T-helper 22 cell (primary cell): Measurements from ENCODE around the gene ADCYAP1R1.

Experiments
- DNase-seq: peaks from one replicate; pipeline ENCODE4 v3.0.0-alpha.2; 2020; ENCODE audit warnings: low read depth

The ADCYAP1R1 gene

DNA sequence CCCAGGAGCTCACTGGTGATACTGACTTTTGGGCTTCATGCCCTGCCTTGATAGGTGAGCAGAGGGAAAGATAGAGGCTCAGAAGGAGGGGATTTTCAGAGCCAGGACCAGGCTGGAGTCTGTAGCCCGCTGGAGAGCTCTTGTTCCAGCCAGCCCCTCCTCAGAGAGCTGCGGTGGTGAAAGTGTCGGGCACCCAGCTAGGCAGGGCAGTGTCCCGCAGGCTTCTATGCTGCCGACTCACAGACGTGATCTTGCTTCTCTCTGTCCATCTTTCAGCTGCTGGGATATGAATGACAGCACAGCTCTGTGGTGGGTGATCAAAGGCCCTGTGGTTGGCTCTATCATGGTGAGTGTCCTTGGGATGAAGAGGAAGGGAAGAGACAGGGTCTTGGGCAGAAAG, 35.2 kb downstream of the ADCYAP1R1 start:
- DNase-seq, result no peak

DNA sequence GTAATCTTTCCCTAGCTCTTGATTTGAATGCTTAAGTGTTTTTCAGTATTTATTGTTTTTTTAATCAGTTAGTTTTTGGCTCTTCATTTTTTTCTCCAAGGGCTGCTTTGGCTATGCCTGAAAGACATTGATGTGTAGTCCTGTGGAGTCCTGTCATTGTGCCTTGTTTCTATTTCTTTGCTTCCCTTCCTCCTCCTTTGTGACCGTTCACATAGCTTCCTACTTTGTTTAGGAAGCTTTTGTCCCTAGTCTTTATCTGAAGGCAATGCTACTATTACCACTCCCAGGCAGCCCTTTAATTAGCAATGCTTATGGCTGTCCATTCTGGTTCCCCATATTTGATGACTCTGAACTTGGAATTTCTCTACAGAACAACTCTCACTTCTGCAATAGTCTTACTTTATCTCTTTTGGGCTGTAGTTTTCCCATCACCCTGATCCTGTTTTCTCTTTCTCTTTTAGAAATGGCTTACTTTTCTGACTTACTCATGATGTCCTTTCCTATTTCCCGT, 39.9 kb downstream of the ADCYAP1R1 start:
- DNase-seq, result no peak

DNA sequence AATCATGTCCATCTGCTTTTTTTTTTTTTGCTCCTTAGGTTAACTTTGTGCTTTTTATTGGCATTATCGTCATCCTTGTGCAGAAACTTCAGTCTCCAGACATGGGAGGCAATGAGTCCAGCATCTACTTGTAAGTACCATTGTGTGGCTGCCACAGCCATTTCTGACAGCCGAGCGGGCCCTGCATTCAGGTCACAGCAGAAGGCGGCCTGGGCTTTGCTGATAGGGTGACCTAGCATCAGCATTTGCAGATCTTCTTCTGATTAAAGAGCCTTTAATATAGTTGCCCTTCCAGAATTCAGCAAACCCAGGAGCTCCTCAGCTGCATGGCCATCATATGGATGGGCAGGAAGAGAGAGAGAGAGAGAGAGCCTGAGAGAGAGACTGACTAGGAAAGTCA, 40.5 kb downstream of the ADCYAP1R1 start:
- no peak for DNase-seq

GRCh38 chr7:31093282-31093681, 41.2 kb downstream of the ADCYAP1R1 start:
- no peak for DNase-seq

GRCh38 chr7:31094271-31094670, 42.2 kb downstream of the ADCYAP1R1 start:
- DNase-seq, result no peak

GRCh38 chr7:31095286-31096197, 43.4 kb downstream of the ADCYAP1R1 start:
- DNase-seq, result no peak

DNA sequence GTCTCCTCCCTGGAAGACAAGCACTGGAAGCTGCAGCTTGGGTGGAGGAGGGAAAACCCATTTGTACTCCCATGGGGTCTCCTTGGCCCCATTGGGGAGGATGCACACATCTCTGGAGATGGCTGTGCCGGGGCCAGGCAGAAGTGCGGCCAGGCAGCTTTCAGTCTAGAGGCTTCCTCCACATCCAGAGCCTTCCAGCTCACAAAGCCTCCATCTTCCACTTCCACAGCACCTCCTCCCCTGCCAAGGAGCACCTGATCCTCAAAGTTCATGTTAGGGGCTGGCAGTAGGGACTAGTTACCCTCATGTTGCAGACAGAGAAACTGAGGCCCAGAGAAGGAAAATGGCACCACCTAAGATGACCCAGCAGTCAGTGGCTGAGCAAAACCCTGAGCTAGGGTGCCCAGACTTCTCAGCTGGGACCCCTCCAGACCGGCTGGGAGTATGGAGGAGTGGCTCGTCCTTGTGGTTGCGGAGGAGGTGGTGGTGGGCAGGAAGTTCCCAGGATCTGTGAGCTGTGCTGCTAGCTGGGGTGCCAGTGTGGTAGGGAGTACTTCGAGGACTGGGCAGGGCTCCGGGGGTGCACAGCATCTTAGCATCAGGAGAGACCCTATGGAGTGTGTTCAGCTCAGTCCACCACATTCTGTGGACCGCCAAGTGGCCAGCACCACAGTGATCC, 44.2 kb downstream of the ADCYAP1R1 start:
- no peak for DNase-seq

DNA sequence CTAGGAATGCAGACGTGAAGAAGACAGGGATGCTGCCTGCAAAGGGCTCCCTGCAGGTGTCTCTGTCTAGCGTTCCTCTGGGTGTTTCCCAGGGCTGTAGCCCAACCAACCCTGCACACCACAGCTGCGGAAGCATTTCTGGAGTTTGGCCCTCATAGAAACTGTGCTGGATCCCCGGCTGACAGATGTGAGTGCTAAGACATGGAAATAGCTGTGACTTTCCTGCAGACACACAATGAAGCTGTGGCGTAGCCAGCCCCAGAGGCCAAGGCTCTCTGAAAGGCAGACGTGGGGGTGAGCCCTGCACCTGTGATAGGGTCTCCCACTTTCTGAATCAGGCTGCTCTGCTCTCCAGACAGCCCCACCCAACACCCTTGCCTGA, 44.8 kb downstream of the ADCYAP1R1 start:
- DNase-seq, result no peak

DNA sequence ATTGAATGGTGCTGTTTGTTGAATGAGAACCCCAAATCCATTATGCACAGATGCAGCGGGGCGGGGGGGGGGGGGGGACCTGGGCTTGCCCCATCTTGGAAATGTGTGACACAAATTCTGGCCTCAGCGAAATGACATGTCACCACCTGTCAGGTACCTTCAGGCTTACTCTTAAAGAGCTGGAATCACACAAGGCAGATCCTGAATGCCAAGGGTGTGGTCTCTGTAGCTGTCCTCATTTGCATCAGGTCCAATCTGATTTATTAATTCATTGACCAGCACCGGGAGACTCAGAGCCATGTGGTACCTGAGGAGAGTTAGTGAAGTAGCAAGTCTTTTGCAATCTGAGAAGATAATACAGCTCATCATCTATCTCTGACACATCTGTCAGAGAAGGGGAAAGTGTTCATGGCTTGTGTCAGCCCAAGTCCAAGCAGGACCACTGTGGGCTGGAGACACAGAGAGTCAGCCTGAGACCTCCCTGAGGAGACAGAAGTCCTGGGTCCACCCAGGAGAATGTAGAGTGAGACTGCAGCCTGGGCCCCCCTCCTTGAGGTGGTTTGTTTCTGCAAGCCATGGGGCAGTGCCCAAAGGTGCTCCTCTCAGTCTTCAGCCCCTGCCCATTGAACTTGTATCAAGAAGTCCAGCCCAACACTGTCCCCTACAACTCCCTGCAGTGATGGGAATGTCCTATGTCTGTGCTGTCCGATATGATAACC, 46.7 kb downstream of the ADCYAP1R1 start:
- DNase-seq, result no peak

GRCh38 chr7:31099451-31100444, 47.6 kb downstream of the ADCYAP1R1 start:
- DNase-seq, result no peak

DNA sequence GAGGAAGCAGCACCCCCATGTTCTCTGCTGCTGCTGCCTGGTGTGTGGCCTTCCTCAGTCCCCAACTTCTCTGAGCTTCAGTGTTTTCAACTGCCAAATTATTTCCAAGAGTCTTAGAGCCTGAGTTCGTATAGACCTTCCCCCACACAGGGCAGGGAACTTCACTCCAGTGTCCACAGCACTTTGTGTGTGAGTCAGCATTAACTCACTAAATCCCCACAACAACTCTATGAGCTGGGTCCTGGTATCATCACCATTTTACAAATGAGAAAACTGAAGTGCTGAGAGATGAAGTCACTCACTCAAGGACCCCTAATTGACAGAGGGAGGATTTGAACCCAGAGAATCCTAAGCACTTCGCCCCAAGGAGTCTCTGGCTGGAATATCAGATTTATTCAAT, 48.3 kb downstream of the ADCYAP1R1 start:
- no peak for DNase-seq

GRCh38 chr7:31100871-31101270, 48.8 kb downstream of the ADCYAP1R1 start:
- no peak for DNase-seq

GRCh38 chr7:31101544-31101943, 49.4 kb downstream of the ADCYAP1R1 start:
- DNase-seq, result no peak

GRCh38 chr7:31102151-31102972, 50.3 kb downstream of the ADCYAP1R1 start:
- DNase-seq, result no peak

DNA sequence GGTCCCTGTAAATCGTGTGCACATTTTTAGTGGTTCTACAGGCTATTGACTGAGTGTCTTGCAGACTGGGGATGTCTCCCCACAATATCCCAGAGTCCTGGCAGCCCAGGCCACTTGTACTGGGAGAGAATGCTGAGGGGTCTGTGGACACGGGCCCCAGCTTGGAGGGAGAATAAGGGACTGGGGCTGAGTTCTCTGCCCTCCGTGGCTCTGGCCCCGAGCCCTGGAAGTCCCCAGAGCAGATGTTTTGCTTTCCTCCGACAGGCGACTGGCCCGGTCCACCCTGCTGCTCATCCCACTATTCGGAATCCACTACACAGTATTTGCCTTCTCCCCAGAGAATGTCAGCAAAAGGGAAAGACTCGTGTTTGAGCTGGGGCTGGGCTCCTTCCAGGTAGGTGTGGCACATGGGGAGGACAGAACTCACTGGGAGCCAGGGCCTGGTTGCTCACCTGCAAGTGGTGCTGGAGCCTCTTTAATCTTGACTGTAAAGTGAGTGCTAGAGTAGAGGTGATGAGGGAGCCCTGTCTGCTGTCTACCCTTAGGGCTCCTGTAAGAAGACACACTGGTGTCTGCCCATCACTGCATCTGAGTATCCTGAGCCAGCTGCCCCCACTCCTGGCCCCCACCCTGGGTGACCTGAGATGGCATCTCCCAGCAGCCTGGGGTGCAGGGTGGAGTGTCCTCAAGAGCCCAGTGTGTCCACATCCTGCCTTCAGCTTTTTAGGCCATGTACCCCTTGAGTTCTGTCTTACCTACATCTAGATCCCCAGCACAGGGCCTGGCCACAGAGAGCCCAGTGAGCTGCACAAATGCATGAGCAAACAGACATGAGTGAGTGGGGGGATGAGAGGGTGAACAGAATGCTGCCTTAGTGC, 51.1 kb downstream of the ADCYAP1R1 start:
- DNase-seq, result no peak

DNA sequence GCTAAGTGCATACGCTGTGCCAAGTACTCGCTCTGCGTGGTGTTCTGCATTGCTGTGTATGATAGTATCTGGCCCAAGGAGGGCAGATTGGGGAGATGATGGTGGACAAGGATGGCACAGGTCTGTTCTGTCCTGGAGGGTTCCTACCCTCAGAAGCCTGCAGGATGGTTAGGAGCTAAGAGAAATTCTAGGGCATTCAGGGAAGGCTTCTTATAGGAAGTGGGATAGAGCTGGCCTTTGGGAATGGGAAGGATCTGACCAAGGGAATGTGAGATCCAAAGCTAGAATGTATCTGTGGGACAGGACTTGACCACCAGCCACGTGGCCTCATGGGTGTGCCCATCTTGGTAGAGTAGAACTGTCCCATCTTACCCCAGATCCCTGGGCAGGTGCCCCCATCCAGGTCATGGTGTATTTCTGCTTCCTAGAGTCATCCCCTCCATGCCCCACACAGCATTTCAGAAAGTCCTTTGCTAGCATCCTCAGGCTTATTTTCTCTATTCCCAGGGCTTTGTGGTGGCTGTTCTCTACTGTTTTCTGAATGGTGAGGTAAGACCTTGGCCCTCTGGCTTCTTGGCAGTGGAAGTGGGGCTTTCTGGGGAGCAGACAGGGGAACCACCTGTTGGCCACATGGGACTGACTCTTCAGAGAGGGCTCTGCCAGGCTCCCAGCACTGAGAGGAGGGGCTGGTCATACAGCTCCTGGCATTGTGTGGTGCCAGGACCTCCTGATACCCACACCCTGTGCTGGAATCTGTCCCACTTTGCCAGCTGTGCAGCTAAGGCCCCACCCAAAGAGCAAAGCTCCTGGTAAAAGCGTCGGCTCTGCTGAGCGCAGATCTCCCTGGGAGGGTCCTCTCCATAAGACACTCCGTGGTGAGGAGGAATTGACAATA, 52.5 kb downstream of the ADCYAP1R1 start:
- no peak for DNase-seq

DNA sequence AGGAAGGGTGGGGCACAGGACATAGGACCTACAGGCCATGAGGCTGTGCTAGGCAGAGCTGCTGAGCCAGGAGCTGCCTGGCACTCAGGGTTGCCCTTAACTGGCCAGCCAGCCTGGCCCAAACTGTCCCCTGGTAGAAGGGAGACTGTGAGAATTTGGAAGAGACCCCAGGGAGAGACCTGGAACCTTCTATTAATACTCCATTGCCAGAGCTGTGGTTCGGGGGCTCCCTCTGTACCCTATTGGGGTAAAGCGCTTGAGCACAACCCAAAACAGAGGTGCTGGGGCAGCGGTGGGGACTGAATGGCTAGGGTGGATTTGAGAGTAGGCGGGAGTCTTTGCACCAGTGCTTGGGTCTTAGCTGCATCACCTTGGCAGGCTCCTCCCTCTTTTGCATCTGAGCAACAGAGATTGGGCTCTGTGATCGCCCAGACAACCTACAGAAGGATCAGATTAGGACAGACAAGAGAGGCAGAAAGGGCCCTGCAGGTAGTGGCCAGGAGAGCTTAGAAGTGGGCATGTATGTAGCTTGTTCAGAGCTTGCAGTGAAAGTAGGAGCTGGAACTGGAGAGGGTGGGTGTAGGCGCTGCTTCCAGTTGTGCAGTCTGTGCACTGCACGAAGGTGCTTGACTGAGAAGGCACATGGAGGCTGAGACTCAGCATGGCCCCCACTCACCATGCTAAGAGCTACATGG, 53.3 kb downstream of the ADCYAP1R1 start:
- DNase-seq, result no peak
